ENCODE data around the gene ZNF253.

- no peak for TF ChIP-seq CTCF (IDR thresholded peaks at IDR 0.05)
- TF ChIP-seq POLR2A (IDR thresholded peaks at IDR 0.05): no peak
These were observed 6.2 kb downstream of the ZNF253 start for GRCh38 chr19:19871932-19872331.
